ENCODE results near the gene HNRNPL. TPM values are rescaled to one million over a fixed set of nuclear protein-coding genes. Genes with fewer than 3 reads are reported as not detected.

The HNRNPL gene
- total RNA-seq, 1 experiment from 2014 or later, result 749 TPM

DNA sequence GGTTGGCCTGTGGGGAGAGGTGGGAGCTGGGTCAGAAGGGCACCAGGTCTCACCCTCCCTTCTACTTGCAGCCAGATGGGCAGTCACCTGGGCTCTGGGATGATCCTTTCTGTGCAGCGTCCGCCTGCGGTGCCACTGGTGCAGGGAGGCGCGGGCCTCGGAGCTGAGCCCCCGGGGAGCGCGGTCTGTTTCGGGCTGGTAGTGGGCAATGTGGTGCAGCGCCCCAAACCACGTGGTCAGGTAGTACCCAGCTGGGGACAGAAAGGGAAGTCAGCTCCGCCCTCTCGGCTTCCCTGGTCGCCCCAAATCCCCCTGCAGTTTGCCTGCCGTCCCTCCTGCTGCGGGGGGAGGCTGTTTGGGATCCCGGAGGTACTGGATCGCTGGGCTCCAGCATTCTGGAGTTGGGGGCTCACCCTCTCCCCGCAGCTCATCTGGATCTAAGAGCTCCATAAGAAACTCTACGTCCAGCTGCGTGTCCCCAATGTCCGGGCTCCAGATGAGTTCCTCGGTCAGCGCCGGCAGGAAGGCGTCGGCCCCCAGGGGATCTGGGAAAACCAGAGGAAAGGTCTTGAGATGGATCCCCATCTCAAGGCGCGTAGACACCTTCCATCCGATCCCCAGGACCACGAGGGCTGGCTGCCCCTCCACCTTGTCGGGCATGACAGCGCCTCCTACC is 19.5 kb upstream of the HNRNPL start:
- no TSS peak for BruUV-seq (replicated peaks)
- Histone ChIP-seq H3K4me3 (ENCODE audit: low read depth in 2 of 2, low read length in 2 of 2) (no peak overlapping the region), H3K27ac (ENCODE audit: low read length) (no peak overlapping the region), H3K36me3 (ENCODE audit: control insufficient read depth, insufficient read depth, low read length) (no peaks in the 10 kb centered on the region), H3K4me1 (ENCODE audit: control insufficient read depth, insufficient read depth, low read length) (0 out of 2 replicates have a peak, but pooled peaks cover 4% of the 10 kb centered on the region), H3K27me3 (ENCODE audit: control insufficient read depth, insufficient read depth, low read length) (no peaks in the 10 kb centered on the region), H3K9me3 (ENCODE audit: control insufficient read depth, insufficient read depth, low read depth, low read length) (no peaks in the 10 kb centered on the region)
- CTCF ChIA-PET, result no interaction called here
- TF ChIP-seq, protein P1, sequence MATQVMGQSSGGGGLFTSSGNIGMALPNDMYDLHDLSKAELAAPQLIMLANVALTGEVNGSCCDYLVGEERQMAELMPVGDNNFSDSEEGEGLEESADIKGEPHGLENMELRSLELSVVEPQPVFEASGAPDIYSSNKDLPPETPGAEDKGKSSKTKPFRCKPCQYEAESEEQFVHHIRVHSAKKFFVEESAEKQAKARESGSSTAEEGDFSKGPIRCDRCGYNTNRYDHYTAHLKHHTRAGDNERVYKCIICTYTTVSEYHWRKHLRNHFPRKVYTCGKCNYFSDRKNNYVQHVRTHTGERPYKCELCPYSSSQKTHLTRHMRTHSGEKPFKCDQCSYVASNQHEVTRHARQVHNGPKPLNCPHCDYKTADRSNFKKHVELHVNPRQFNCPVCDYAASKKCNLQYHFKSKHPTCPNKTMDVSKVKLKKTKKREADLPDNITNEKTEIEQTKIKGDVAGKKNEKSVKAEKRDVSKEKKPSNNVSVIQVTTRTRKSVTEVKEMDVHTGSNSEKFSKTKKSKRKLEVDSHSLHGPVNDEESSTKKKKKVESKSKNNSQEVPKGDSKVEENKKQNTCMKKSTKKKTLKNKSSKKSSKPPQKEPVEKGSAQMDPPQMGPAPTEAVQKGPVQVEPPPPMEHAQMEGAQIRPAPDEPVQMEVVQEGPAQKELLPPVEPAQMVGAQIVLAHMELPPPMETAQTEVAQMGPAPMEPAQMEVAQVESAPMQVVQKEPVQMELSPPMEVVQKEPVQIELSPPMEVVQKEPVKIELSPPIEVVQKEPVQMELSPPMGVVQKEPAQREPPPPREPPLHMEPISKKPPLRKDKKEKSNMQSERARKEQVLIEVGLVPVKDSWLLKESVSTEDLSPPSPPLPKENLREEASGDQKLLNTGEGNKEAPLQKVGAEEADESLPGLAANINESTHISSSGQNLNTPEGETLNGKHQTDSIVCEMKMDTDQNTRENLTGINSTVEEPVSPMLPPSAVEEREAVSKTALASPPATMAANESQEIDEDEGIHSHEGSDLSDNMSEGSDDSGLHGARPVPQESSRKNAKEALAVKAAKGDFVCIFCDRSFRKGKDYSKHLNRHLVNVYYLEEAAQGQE (IDR thresholded peaks at IDR 0.05; ENCODE audit: insufficient read depth in 1 of 2, low read depth in 2 of 2, low read length in 1 of 2), result 0 out of 4 replicates have a peak, but pooled peaks of 1 of the 2 experiments have one; percentile 13
- TF ChIP-seq TCF7L2 (IDR thresholded peaks at IDR 0.05; ENCODE audit: low read depth, low read length), result no peak
- in situ Hi-C loops (cut with HindIII; ENCODE audit: low pct_unique_long_range_greater_than_20kb, low sequenced_read_pairs) (no loop called here), intact Hi-C loops (cut with micrococcal nuclease; ENCODE audit: unreplicated experiment) (no loop called here)
- ATAC-seq (no peak), DNase-seq (ENCODE audit: low read depth, low spot score) (no peak)
- POLR2A ChIA-PET, result interaction anchor here (0.7 to 1.0 kb wide), 2 partner anchors 16 to 1311 kb away, joined by 7 to 8 read pairs; no protein-coding TSS in a partner anchor

DNA sequence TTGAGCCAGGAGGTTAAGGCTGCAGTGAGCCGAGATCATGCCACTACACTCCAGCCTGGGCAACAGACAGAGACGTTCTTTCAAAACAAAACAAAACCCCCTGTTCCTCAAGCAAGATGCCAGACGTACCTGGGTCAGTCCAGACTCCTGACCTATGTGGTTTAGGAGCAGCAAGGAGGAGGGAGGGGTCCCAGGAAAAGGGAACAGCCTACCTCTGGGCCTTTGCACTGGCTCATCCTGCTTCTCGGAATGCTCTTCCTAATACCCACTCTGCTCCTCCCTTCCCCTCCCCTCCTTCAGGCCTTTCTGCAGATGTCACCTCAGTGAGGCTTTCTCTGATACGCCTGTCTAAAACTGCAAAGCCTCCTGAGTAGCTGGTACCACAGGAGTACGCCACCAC is 18.8 kb upstream of the HNRNPL start:
- POLR2A ChIA-PET, result interaction anchor here (0.7 to 1.0 kb wide), 2 partner anchors 16 to 1312 kb away, joined by 7 to 8 read pairs; no protein-coding TSS in a partner anchor
- intact Hi-C loops (cut with micrococcal nuclease; ENCODE audit: unreplicated experiment), result no loop called here

More for the DNA sequence above, 18.8 kb upstream of the HNRNPL start:
- Histone ChIP-seq H3K4me1 (ENCODE audit: control insufficient read depth, insufficient read depth, low read length) (0 out of 2 replicates have a peak, but pooled peaks cover 4% of the 10 kb centered on the region), H3K27me3 (ENCODE audit: control insufficient read depth, insufficient read depth, low read length) (no peaks in the 10 kb centered on the region), H3K36me3 (ENCODE audit: control insufficient read depth, insufficient read depth, low read length) (no peaks in the 10 kb centered on the region), H3K9me3 (ENCODE audit: control insufficient read depth, insufficient read depth, low read depth, low read length) (no peaks in the 10 kb centered on the region), H3K4me3 (ENCODE audit: low read depth in 2 of 2, low read length in 2 of 2) (no peak overlapping the region), H3K27ac (ENCODE audit: low read length) (no peak overlapping the region)
- DNase-seq (ENCODE audit: low read depth, low spot score), result no peak
- TF ChIP-seq SIN3A (IDR thresholded peaks at IDR 0.05; ENCODE audit: borderline replicate concordance, insufficient read depth, low read depth, low read length), result no peak
- no peak for TF ChIP-seq TCF7L2 (IDR thresholded peaks at IDR 0.05; ENCODE audit: low read depth, low read length)
- TF ChIP-seq, protein P1 (IDR thresholded peaks at IDR 0.05; ENCODE audit: insufficient read depth in 1 of 2, low read depth in 2 of 2, low read length in 1 of 2), result no peak
- TF ChIP-seq, protein P2, sequence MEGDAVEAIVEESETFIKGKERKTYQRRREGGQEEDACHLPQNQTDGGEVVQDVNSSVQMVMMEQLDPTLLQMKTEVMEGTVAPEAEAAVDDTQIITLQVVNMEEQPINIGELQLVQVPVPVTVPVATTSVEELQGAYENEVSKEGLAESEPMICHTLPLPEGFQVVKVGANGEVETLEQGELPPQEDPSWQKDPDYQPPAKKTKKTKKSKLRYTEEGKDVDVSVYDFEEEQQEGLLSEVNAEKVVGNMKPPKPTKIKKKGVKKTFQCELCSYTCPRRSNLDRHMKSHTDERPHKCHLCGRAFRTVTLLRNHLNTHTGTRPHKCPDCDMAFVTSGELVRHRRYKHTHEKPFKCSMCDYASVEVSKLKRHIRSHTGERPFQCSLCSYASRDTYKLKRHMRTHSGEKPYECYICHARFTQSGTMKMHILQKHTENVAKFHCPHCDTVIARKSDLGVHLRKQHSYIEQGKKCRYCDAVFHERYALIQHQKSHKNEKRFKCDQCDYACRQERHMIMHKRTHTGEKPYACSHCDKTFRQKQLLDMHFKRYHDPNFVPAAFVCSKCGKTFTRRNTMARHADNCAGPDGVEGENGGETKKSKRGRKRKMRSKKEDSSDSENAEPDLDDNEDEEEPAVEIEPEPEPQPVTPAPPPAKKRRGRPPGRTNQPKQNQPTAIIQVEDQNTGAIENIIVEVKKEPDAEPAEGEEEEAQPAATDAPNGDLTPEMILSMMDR (IDR thresholded peaks at IDR 0.05), result no peak
- no peak for TF ChIP-seq POLR2AphosphoS5 (IDR thresholded peaks at IDR 0.05; ENCODE audit: low read depth, low read length)
- in situ Hi-C loops (cut with HindIII; ENCODE audit: low pct_unique_long_range_greater_than_20kb, low sequenced_read_pairs), result no loop called here
- no TSS peak for BruUV-seq (replicated peaks)
- ATAC-seq, result peak; percentile 10
- CTCF ChIA-PET, result interaction anchor here (0.6 kb wide), 1 partner anchor 253 kb away, joined by 3 read pairs; no protein-coding TSS in a partner anchor

All from Panc1 (cell line).